ENCODE results near the gene PDE4C.

Gene PDE4C

GRCh38 chr19:18208098-18208951 is 17.9 kb downstream of the PDE4C start:
- TF ChIP-seq RAD21 (IDR thresholded peaks at IDR 0.05; ENCODE audit: low read depth), result peak; percentile 83
- no peak for TF ChIP-seq TAF1 (IDR thresholded peaks at IDR 0.05; ENCODE audit: low read depth)
- peak; percentile 69; the same call in 1 of the 2 replicates for TF ChIP-seq ZBTB7A (IDR thresholded peaks at IDR 0.05; ENCODE audit: low read depth)

- TF ChIP-seq NFIC (IDR thresholded peaks at IDR 0.05), result no peak
Measured at GRCh38 chr19:18206018-18206417, 20.2 kb downstream of the PDE4C start.

GRCh38 chr19:18205200-18205892 is 20.9 kb downstream of the PDE4C start:
- TF ChIP-seq TAF1 (IDR thresholded peaks at IDR 0.05; ENCODE audit: low read depth), result no peak
- TF ChIP-seq CEBPB (IDR thresholded peaks at IDR 0.05), result no peak
- TF ChIP-seq NFIC (IDR thresholded peaks at IDR 0.05), result no peak
- TF ChIP-seq, protein P1, sequence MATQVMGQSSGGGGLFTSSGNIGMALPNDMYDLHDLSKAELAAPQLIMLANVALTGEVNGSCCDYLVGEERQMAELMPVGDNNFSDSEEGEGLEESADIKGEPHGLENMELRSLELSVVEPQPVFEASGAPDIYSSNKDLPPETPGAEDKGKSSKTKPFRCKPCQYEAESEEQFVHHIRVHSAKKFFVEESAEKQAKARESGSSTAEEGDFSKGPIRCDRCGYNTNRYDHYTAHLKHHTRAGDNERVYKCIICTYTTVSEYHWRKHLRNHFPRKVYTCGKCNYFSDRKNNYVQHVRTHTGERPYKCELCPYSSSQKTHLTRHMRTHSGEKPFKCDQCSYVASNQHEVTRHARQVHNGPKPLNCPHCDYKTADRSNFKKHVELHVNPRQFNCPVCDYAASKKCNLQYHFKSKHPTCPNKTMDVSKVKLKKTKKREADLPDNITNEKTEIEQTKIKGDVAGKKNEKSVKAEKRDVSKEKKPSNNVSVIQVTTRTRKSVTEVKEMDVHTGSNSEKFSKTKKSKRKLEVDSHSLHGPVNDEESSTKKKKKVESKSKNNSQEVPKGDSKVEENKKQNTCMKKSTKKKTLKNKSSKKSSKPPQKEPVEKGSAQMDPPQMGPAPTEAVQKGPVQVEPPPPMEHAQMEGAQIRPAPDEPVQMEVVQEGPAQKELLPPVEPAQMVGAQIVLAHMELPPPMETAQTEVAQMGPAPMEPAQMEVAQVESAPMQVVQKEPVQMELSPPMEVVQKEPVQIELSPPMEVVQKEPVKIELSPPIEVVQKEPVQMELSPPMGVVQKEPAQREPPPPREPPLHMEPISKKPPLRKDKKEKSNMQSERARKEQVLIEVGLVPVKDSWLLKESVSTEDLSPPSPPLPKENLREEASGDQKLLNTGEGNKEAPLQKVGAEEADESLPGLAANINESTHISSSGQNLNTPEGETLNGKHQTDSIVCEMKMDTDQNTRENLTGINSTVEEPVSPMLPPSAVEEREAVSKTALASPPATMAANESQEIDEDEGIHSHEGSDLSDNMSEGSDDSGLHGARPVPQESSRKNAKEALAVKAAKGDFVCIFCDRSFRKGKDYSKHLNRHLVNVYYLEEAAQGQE (IDR thresholded peaks at IDR 0.05; ENCODE audit: low read depth), result no peak
- TF ChIP-seq TEAD4 (IDR thresholded peaks at IDR 0.05), result no peak
- no peak for TF ChIP-seq EGR1 (IDR thresholded peaks at IDR 0.05)
- no peak for TF ChIP-seq YY1 (IDR thresholded peaks at IDR 0.05; ENCODE audit: low read depth)
- no peak for TF ChIP-seq MAX (IDR thresholded peaks at IDR 0.05)
- TF ChIP-seq USF1 (IDR thresholded peaks at IDR 0.05), result no peak
- no peak for TF ChIP-seq CREB1 (IDR thresholded peaks at IDR 0.05; ENCODE audit: low read depth)
- no peak for TF ChIP-seq TCF12 (IDR thresholded peaks at IDR 0.05; ENCODE audit: low read depth)
- no peak for TF ChIP-seq RAD21 (IDR thresholded peaks at IDR 0.05; ENCODE audit: low read depth)
- no peak for TF ChIP-seq EP300 (IDR thresholded peaks at IDR 0.05; ENCODE audit: borderline replicate concordance)

GRCh38 chr19:18204394-18205199 is 21.6 kb downstream of the PDE4C start:
- TF ChIP-seq MAX (IDR thresholded peaks at IDR 0.05) (no peak), TAF1 (IDR thresholded peaks at IDR 0.05; ENCODE audit: low read depth) (0 out of 2 replicates have a peak, but pooled peaks have one; percentile 20), ZBTB7A (IDR thresholded peaks at IDR 0.05; ENCODE audit: low read depth) (peak; percentile 93)

- TF ChIP-seq RAD21 (IDR thresholded peaks at IDR 0.05; ENCODE audit: low read depth), result no peak
Measured at GRCh38 chr19:18203863-18204393, 22.3 kb downstream of the PDE4C start, which contains the start of gene RAB3A. Gene RAB3A (minus strand): TSS chr19:18204042. CDS start chr19:18202740, 1,302 bp downstream.

GRCh38 chr19:18203408-18203862 is 22.8 kb downstream of the PDE4C start:
- TF ChIP-seq FOXM1 (IDR thresholded peaks at IDR 0.05; ENCODE audit: borderline replicate concordance, low read depth) (no peak), NFIC (IDR thresholded peaks at IDR 0.05) (no peak), RAD21 (IDR thresholded peaks at IDR 0.05; ENCODE audit: low read depth) (no peak), ZBTB7A (IDR thresholded peaks at IDR 0.05; ENCODE audit: low read depth) (no peak; the same call in 1 of the 2 replicates), YY1 (IDR thresholded peaks at IDR 0.05; ENCODE audit: low read depth) (no peak), MAX (IDR thresholded peaks at IDR 0.05) (peak; percentile 10; the same call in 1 of the 2 replicates)

DNA sequence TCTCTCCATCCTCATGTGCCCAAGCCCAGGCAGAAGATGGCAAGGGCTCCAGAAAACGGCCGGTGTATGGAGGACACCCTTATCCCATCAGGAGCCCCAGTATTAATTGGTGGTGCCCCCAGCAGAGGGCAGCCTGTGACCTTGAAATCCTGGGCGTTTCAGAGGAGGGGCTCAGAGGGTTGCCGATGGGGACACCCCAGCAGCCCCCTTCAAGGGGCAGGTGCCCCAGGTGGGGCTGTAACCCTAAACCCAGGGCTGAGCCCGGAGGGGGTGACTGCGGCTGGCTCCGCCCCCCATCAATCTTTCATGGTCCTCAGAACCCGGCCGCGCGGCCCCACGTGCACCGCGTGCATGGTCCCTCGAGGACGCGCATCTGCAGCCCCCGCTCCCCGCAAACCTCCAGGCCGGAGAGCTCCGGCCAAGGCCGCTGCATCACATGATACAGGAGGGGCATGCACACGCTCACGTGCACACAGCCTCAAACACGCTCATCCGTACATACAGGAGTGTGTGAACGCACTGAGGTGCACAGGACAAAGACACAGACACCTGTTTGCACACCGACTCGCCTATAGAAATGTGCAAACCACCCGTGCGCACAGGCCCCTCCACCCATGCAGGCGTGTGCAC is 23.3 kb downstream of the PDE4C start:
- TF ChIP-seq FOXM1 (IDR thresholded peaks at IDR 0.05; ENCODE audit: borderline replicate concordance, low read depth) (no peak), YY1 (IDR thresholded peaks at IDR 0.05; ENCODE audit: low read depth) (no peak), RAD21 (IDR thresholded peaks at IDR 0.05; ENCODE audit: low read depth) (peak; percentile 46), CREB1 (IDR thresholded peaks at IDR 0.05; ENCODE audit: low read depth) (no peak), TAF1 (IDR thresholded peaks at IDR 0.05; ENCODE audit: low read depth) (no peak), EP300 (IDR thresholded peaks at IDR 0.05; ENCODE audit: borderline replicate concordance) (no peak), ZBTB7A (IDR thresholded peaks at IDR 0.05; ENCODE audit: low read depth) (no peak), USF1 (IDR thresholded peaks at IDR 0.05) (peak; percentile 80), TEAD4 (IDR thresholded peaks at IDR 0.05) (no peak), CEBPB (IDR thresholded peaks at IDR 0.05) (no peak), EGR1 (IDR thresholded peaks at IDR 0.05) (no peak), TCF12 (IDR thresholded peaks at IDR 0.05; ENCODE audit: low read depth) (no peak), NFIC (IDR thresholded peaks at IDR 0.05) (no peak), MAX (IDR thresholded peaks at IDR 0.05) (peak; percentile 92)
- TF ChIP-seq, protein P1 (IDR thresholded peaks at IDR 0.05; ENCODE audit: low read depth), result no peak

Data from Ishikawa (cell line).